Esophagus muscularis mucosa (tissue), 3 donors: ENCODE measurements around the gene AHCYL2.

Source experiments
- EP300 ChIP-seq: sonication (generic); formaldehyde crosslinking; IDR thresholded peaks from one replicate; pipeline ENCODE4 v1.6.1; 2017; ENCODE audit warnings: antibody characterized with exemption
- TF ChIP-seq, protein P1 (sequence below), 3 experiments: fragments of 200-600 bp in 2 of 3; fragments of 450-650 bp in 1 of 3; sonication (generic) in 2 of 3; IDR thresholded peaks; one replicate each; pipeline ENCODE4 v1.5.1; 2017 to 2019; ENCODE audit warnings: antibody characterized with exemption in 3 of 3, mild to moderate bottlenecking in 2 of 3, moderate library complexity in 1 of 3

DNA sequence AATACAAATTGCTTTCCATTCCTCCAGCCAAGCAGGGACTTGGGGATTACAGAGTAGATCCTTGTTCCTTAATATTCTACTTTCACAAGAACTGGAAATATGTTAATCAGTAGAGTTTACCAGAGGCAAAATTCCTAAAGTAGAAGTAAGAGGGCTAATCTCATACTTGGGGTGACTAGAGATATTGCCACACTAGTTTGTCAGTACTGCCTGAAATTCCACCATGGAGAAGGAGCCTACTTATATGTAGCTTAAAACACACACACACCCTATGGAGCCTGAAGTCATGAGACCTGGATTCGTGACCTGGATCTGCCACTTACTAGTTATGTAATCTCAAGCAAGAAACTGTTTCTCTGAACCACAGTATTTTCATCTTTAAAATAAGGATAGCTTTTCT lies 243.3 kb downstream of the AHCYL2 start:
- TF ChIP-seq, protein P1, sequence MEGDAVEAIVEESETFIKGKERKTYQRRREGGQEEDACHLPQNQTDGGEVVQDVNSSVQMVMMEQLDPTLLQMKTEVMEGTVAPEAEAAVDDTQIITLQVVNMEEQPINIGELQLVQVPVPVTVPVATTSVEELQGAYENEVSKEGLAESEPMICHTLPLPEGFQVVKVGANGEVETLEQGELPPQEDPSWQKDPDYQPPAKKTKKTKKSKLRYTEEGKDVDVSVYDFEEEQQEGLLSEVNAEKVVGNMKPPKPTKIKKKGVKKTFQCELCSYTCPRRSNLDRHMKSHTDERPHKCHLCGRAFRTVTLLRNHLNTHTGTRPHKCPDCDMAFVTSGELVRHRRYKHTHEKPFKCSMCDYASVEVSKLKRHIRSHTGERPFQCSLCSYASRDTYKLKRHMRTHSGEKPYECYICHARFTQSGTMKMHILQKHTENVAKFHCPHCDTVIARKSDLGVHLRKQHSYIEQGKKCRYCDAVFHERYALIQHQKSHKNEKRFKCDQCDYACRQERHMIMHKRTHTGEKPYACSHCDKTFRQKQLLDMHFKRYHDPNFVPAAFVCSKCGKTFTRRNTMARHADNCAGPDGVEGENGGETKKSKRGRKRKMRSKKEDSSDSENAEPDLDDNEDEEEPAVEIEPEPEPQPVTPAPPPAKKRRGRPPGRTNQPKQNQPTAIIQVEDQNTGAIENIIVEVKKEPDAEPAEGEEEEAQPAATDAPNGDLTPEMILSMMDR (IDR thresholded peaks at IDR 0.05) = no peak
- TF ChIP-seq EP300 = no peak
